Astrocyte (in vitro differentiated cells and primary cell): ENCODE results near the gene IKBKG. TPM values are rescaled to one million over a fixed set of nuclear protein-coding genes. Genes with fewer than 3 reads are reported as not detected.
A peak's percentile ranks its signal among the peaks of the same experiment; 100 is the strongest.

Source experiments
- DNase-seq: peaks from one replicate; pipeline ENCODE4 v3.0.0-alpha.2; 2010; ENCODE audit warnings: low read depth
- FAIRE-seq: peaks from 2 replicates; lab custom pipeline; 2011; peaks lifted over from hg19 to GRCh38; lab: Jason Lieb, UNC
- H2AFZ ChIP-seq: 2 replicates; pipeline ENCODE4 v1.6.0; 2012; ENCODE audit warnings: low read depth, low read length, inconsistent platforms
- H3K27ac ChIP-seq: 2 replicates; pipeline ENCODE4 v1.5.1; 2011; ENCODE audit warnings: low read depth, low read length, inconsistent platforms
- H3K27me3 ChIP-seq: 2 replicates; pipeline ENCODE4 v1.6.0; 2011; ENCODE audit warnings: low read length, inconsistent platforms; ENCODE audit not compliant: insufficient read depth
- H3K36me3 ChIP-seq: 2 replicates; pipeline ENCODE4 v1.5.1; 2011; ENCODE audit warnings: low read length, inconsistent platforms; ENCODE audit not compliant: insufficient read depth
- H3K4me1 ChIP-seq: 2 replicates; pipeline ENCODE4 v1.5.1; 2011; ENCODE audit warnings: low read length, inconsistent platforms; ENCODE audit not compliant: insufficient read depth
- H3K4me2 ChIP-seq: 2 replicates; pipeline ENCODE4 v1.6.0; 2012; ENCODE audit warnings: low read length, inconsistent platforms
- H3K4me3 ChIP-seq: 2 replicates; pipeline ENCODE4 v1.5.1; 2011; ENCODE audit warnings: low read depth, mild to moderate bottlenecking, low read length, inconsistent platforms; ENCODE audit not compliant: insufficient read depth
- H3K79me2 ChIP-seq: 2 replicates; pipeline ENCODE4 v1.6.0; 2012; ENCODE audit warnings: mild to moderate bottlenecking, low read length, inconsistent platforms; ENCODE audit not compliant: insufficient read depth
- H3K9ac ChIP-seq: 2 replicates; pipeline ENCODE4 v1.6.0; 2012; ENCODE audit warnings: mild to moderate bottlenecking, low read length, inconsistent platforms
- H3K9me3 ChIP-seq: 2 replicates; pipeline ENCODE4 v1.5.1; 2012; ENCODE audit warnings: low read depth, mild to moderate bottlenecking, low read length, inconsistent platforms; ENCODE audit not compliant: insufficient read depth
- H4K20me1 ChIP-seq: 2 replicates; pipeline ENCODE4 v1.6.0; 2012; ENCODE audit warnings: low read length, inconsistent platforms; ENCODE audit not compliant: insufficient read depth
- H3K27ac Mint-ChIP-seq: one replicate; pipeline ENCODE4 v1.8.0; 2021; ENCODE audit warnings: mild to moderate bottlenecking, mixed read lengths; ENCODE audit not compliant: unreplicated experiment
- H3K27me3 Mint-ChIP-seq: one replicate; pipeline ENCODE4 v1.8.0; 2021; ENCODE audit warnings: low read depth, mixed read lengths; ENCODE audit not compliant: unreplicated experiment
- H3K36me3 Mint-ChIP-seq: one replicate; pipeline ENCODE4 v1.8.0; 2021; ENCODE audit warnings: low read depth, mixed read lengths; ENCODE audit not compliant: unreplicated experiment
- H3K4me1 Mint-ChIP-seq: one replicate; pipeline ENCODE4 v1.8.0; 2021; ENCODE audit warnings: low read depth, mixed read lengths; ENCODE audit not compliant: unreplicated experiment
- H3K4me3 Mint-ChIP-seq: one replicate; pipeline ENCODE4 v1.8.0; 2021; ENCODE audit warnings: mild to moderate bottlenecking, moderate library complexity, mixed read lengths; ENCODE audit not compliant: unreplicated experiment
- H3K9me3 Mint-ChIP-seq: one replicate; pipeline ENCODE4 v1.8.0; 2021; ENCODE audit warnings: mild to moderate bottlenecking, mixed read lengths; ENCODE audit not compliant: unreplicated experiment
- CTCF ChIP-seq: IDR thresholded peaks from 2 replicates; pipeline ENCODE4 v1.5.1; 2011; ENCODE audit warnings: low read depth, mild to moderate bottlenecking, inconsistent platforms, low read length, moderate library complexity; ENCODE audit not compliant: insufficient read depth
- EZH2 ChIP-seq: IDR thresholded peaks from 2 replicates; pipeline ENCODE4 v1.6.1; 2012; ENCODE audit warnings: mild to moderate bottlenecking, low read length, inconsistent platforms; ENCODE audit not compliant: insufficient read depth
- total RNA-seq: library from RNA; stranded (reverse); gene quantifications from 2 replicates; pipeline ENCODE4 v1.2.1, GENCODE V29; 2021

IKBKG gene
- total RNA-seq, 1 donor from 2014 or later, result 21.4 TPM

- Histone ChIP-seq H3K4me2 (peak overlapping the region; percentile 93), H3K4me1 (peaks cover 10% of the 10 kb centered on the region), H3K36me3 (no peaks in the 10 kb centered on the region), H2AFZ (peak overlapping the region; percentile 71), H3K79me2 (peaks cover 7% of the 10 kb centered on the region), H3K27ac (peak overlapping the region; percentile 76), H3K9me3 (no peaks in the 10 kb centered on the region), H3K4me3 (peak overlapping the region; percentile 67), H4K20me1 (no peaks in the 10 kb centered on the region), H3K27me3 (no peaks in the 10 kb centered on the region), H3K9ac (peak overlapping the region; percentile 87)
- no peaks in the 10 kb centered on the region for H3K9me3 Mint-ChIP-seq
- H3K27me3 Mint-ChIP-seq, result no peaks in the 10 kb centered on the region
- DNase-seq (no peak), FAIRE-seq (no peak)
- peak overlapping the region; percentile 87 for H3K27ac Mint-ChIP-seq
- TF ChIP-seq CTCF (no peak), EZH2 (no peak)
- H3K4me1 Mint-ChIP-seq, result peaks cover 5% of the 10 kb centered on the region
- peak overlapping the region; percentile 84 for H3K4me3 Mint-ChIP-seq
- peaks cover 2% of the 10 kb centered on the region for H3K36me3 Mint-ChIP-seq
Measured at GRCh38 chrX:154515090-154515965, 32.1 kb upstream of the IKBKG start.

GRCh38 chrX:154515966-154516655 is 31.3 kb upstream of the IKBKG start, which contains the start of gene FAM3A:
Gene FAM3A (minus strand): TSS chrX:154516232. CDS start chrX:154515772, 460 bp downstream.
- no peaks in the 10 kb centered on the region for H3K36me3 ChIP-seq
- H3K27ac ChIP-seq, result peak within 1 kb of the TSS; percentile 76
- FAIRE-seq (peak; percentile 82), DNase-seq (peak; percentile 60)
- H3K4me2 ChIP-seq, result peak within 1 kb of the TSS; percentile 95
- Mint-ChIP-seq H3K9me3 (no peaks in the 10 kb centered on the region), H3K27me3 (no peaks in the 10 kb centered on the region), H3K4me3 (peak within 1 kb of the TSS; percentile 84), H3K4me1 (peaks cover 5% of the 10 kb centered on the region), H3K27ac (peak within 1 kb of the TSS; percentile 87), H3K36me3 (peaks cover 2% of the 10 kb centered on the region)
- H3K4me3 ChIP-seq, result peak within 1 kb of the TSS; percentile 67
- no peak for TF ChIP-seq CTCF
- TF ChIP-seq EZH2, result no peak
- H2AFZ ChIP-seq, result peak within 1 kb of the TSS; percentile 86
- peaks cover 10% of the 10 kb centered on the region for H3K4me1 ChIP-seq
- H3K27me3 ChIP-seq, result no peaks in the 10 kb centered on the region
- no peaks in the 10 kb centered on the region for H4K20me1 ChIP-seq
- H3K9me3 ChIP-seq, result no peaks in the 10 kb centered on the region
- peak within 1 kb of the TSS; percentile 87 for H3K9ac ChIP-seq
- H3K79me2 ChIP-seq, result peaks cover 7% of the 10 kb centered on the region
